ENCODE data around the gene FKRP.

The FKRP gene

DNA sequence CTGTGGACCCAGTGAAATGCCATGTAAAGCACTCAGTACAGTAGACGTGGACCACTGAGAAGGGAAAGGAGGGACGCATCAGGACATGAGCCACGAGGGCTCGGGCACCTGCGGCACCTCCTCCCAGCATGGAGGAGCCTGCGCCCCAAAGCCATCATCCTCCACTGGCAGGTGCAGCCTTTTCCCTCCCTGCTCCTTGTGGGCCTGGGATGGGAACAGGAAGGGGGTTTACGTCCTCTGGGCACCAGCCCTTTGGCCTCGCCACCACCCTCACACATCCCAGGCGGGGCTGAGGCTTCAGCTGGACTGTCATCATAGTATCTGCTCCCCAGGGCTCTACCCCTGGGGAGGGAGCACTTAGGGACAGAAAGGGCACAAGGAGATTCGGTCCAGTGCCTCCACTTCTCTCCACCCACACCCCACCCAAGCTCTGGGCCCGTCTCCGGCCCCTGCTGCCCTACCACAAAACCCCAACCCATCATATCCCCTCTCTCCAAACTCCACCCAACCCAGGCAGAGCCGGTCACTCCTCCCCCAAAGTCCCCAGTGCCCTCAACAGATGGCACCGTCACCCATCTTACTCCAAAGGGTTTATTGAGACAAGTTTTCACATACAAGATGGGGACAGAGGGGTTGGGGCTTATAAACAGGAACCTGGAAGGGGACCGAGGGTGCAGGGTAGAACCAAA is 26.8 kb upstream of the FKRP start:
- intact Hi-C loops (cut with DNase I) = no loop called here
- DNase-seq = no peak

- no peak for DNase-seq
- intact Hi-C loops (cut with DNase I) = no loop called here
Observed at GRCh38 chr19:46719629-46720502, 26.0 kb upstream of the FKRP start.

DNA sequence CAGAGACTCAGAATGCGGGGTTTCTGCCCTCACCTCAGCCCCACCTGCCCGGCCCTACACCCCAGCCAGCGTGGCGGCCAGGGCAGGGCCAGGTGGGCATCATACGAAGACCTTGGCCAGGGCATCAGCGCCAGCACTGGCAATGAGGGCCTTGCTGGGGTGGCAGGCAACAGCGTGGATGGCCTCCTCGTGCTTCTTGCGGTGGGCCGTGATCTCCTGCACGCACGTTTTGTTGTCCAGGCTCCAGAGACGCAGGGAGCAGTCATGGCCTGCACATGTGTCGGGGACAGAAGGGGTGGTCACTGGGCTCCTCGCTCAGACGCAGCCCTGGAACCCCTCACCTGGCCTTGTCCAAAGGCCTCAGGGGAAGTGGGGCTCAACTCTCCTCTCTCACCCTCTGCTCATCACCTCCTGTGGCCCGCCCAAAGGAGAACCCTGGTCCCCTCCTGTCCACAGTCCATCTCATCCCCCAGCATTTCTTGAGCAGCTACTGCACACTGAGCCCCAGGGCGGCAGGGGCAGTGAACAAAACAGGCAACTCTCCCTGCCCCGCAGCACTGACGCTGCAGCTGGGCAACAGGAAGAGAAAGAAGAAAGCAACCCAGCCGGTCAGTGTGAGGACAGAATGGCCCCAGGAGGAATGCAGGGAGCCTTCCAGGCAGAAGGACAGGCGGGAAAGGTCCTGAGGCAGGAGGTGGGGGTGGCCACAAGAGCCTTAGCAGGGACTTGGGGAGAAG is 25.2 kb upstream of the FKRP start:
- DNase-seq = no peak
- intact Hi-C loops (cut with DNase I) = no loop called here

DNA sequence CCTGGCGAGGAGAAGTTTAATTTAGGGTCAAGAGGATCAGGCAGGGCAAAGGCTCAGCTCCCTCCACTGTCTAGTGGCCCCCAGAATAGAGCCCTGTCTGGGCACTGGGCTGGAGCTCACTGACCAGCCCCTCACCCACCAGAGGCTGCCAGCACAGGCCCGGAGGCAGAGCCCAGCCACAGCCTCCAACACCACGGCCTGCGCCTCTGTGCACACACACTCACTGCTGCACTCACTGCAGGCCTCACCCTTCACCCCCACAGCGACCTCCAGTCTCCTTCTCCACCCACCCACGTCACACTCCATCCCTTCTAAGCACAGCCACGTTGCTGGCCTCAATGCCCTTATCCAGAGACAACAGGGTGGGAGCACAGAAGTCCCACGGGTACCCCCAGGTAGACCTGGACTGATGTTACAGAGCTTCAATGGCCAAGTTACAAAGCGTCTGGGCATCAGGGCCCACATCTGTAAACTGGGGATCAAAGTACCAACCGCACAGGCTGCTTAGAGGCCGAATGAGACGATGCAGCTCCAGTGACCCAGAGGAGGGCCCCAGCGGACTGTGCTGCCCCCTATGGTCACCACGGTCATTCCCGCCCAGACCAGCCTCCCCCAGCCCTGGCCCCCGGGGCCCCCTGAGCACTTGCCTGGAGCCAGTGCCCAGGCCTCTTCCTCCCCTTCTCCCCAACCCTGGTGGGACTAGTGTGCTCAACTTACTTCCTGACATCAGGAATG is 24.4 kb upstream of the FKRP start:
- no peak for DNase-seq
- intact Hi-C loops (cut with DNase I) = no loop called here

DNA sequence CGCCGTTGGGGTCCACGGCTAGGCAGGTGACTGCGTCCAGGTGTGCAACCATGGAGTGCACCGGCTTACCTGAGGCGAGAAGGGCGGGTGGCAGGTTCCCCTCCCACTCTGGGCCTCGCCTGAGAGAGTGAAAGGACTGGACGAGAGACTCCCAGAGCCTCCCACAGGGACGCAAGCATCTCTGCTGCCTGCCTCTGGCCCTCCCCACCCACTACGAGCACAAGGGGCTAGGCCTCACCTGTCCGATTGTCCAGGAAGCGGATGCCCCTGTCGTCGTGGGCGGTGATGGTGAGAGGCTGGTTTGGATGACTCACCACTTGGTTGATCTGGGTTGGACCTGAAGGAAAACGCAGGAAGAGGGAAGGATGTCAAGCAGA is 23.9 kb upstream of the FKRP start:
- no peak for DNase-seq
- intact Hi-C loops (cut with DNase I) = no loop called here

- intact Hi-C loops (cut with DNase I) = no loop called here
- DNase-seq = no peak
Observed at GRCh38 chr19:46722421-46723022, 23.3 kb upstream of the FKRP start.

DNA sequence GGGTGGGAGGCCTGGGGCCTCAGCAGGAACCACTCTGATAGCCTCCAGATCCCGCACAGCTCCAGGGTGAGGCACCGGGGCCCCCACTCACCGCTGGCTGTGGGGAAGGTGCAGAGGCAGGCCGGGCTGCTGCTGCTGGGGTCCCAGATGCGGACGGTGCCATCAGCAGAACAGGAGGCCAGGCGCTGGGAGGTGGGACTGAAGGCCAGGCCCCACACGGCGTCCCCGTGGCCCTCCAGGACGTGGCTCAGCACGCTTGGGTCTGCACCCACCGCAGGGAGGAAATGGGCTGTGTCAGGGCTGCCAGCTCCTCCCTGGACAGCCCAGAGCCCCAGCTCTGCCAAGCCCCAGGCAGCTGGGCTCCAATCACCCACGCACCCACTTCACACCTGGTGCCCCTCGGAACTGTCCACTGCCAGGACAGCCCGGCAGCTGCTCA is 22.8 kb upstream of the FKRP start:
- DNase-seq = no peak
- intact Hi-C loops (cut with DNase I) = no loop called here

GRCh38 chr19:46723471-46723870 is 22.4 kb upstream of the FKRP start:
- intact Hi-C loops (cut with DNase I) = no loop called here
- no peak for DNase-seq

GRCh38 chr19:46724468-46724867 is 21.4 kb upstream of the FKRP start:
- DNase-seq = peak in 8 of 10 donors; percentile 62 to 95 (median 78)

GRCh38 chr19:46725036-46725820 is 20.6 kb upstream of the FKRP start:
- DNase-seq = no peak
- intact Hi-C loops (cut with DNase I) = no loop called here

More at GRCh38 chr19:46724468-46724867, 21.4 kb upstream of the FKRP start:
- intact Hi-C loops (cut with DNase I) = no loop called here

GRCh38 chr19:46725859-46726393 is 19.9 kb upstream of the FKRP start:
- intact Hi-C loops (cut with DNase I) = no loop called here
- DNase-seq = peak in 1 of 10 donors; percentile 30

DNA sequence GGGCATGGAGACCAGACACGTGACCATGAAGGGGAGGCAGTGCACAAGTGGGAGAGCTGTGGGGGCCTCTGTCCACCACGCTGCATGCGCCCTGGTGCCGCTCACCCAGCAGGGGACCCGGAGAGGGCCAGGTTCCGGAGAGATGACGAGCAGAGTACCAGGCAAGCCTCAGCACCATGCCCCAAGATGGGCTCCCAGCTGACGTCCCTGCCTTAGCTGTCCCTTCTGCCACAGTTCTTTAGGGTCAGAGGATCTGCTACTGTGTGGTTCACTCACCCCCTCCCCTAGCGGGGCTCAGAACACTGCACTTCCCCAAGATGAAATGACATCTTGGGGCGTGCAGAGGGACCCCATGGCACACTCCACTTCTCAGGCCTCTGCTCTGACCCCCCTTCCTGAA is 19.3 kb upstream of the FKRP start:
- no peak for DNase-seq
- intact Hi-C loops (cut with DNase I) = no loop called here

DNA sequence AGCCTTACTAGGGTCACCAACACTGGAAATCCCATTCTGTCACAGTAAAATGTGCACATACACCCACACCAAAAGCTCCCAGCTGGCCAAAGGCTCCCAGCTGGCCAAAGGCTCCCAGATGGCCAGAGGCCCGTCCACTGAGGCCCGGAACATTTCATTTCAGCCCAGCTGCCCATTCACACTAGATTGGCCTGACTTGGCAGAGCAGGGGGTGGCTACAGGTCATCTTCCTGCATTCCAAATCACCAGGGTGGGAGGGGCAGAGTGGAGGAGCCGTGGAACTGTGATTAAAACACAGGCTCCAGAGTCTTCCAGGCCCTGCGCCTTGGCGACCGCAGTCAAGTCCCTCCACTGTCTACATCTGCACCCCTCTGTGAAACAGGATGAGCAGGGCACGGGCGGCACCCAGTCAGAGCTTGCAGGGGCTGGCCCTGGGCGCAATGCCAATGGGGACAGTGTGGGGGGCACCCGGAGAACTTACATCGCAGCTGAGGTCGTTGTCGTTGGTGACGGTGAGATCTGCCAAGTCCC is 18.8 kb upstream of the FKRP start:
- intact Hi-C loops (cut with DNase I) = no loop called here
- peak in 1 of 10 donors; percentile 83 for DNase-seq

GRCh38 chr19:46727757-46728156 is 18.1 kb upstream of the FKRP start:
- intact Hi-C loops (cut with DNase I) = no loop called here

GRCh38 chr19:46728208-46728607 is 17.6 kb upstream of the FKRP start:
- intact Hi-C loops (cut with DNase I) = no loop called here

More at GRCh38 chr19:46727757-46728156, 18.1 kb upstream of the FKRP start:
- DNase-seq = no peak

DNA sequence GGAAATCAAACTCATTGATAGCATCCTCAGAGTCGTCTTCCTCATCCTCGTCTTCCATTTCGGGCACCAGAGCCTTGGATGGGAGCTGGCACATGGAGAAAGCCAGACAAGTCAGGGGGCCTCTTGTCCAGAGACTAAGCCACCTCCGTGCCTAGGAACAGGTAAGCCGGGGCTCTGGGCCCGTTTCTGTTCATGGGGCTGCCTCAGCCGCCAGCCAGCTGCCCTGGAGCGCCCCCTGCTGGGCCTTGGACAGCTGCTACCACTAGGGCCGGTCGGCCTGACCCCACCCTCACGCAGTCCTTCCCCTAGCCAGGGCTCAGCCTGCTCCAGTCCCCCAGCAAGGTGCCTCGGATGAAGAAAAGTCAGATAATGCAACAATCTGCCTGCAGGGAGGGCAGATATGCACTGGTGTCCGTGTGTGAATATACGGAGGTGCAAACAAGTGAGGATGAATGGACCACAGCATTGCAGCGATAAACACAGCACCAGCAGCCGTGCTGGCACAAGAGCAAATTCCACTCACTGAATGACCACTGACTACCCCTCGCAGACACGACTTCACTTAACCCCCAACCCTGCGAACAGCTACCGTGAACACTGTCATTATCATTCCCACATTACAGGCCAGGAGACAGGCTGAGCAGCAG is 17.0 kb upstream of the FKRP start:
- intact Hi-C loops (cut with DNase I) = no loop called here
- peak in 9 of 10 donors; percentile 70 to 96 (median 80) for DNase-seq

More at GRCh38 chr19:46728208-46728607, 17.6 kb upstream of the FKRP start:
- DNase-seq = no peak

- no peak for DNase-seq
- intact Hi-C loops (cut with DNase I) = no loop called here
Observed at GRCh38 chr19:46729696-46730095, 16.2 kb upstream of the FKRP start.

DNA sequence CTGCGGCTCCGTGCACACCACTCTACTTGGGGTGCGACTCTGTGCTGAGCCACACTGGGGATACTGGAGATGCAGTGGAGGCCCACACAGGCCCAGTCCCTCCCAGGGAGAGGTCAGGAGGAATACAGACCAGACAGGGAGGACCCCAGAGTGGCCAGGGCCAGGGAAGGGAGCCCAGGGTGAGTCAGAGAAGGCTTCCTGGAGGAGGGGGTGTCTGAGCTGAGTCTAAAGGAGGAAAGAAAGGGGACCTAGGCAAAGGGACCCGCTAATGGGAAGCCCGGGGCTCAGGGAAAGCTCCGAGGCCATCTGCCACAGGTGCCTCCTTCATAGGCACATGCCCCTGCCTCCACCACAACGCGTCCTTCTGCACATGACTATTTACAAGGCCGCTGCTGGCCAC is 15.7 kb upstream of the FKRP start:
- intact Hi-C loops (cut with DNase I) = no loop called here
- no peak for DNase-seq
